ENCODE measurements around the gene INAFM2.

The INAFM2 gene

DNA sequence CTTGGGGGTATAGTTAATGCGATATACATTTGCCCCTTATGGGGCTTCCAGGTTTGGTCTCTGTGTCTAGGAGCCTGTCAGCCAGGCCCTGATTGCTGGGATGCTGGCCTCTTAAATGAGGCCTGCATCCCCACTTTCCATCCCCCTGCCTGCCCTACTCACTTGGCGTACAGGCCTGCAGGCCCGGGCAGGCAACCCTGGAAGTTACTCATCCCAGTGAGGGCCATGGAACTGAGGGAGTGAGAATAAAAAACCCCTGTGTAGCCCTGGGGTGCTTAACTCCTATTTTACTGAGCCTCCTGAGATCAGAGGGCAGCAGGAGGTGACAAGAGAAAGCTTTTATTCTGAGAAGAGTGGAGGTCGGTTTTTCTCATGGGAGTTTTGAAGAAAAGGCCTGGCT, 36.5 kb downstream of the INAFM2 start:
- H3K27me3 ChIP-seq (replicated peaks; ENCODE audit: control insufficient read depth, insufficient read depth, low read length), result no peaks in the 10 kb centered on the region
- no peak overlapping the region for H3K4me3 ChIP-seq (replicated peaks; ENCODE audit: low read depth, low read length)
- H3K36me3 ChIP-seq (ENCODE audit: control insufficient read depth, insufficient read depth, low read length), result no peaks in the 10 kb centered on the region
- no peak for DNase-seq (ENCODE audit: extremely low read depth, insufficient read length)
- TF ChIP-seq, protein P1, sequence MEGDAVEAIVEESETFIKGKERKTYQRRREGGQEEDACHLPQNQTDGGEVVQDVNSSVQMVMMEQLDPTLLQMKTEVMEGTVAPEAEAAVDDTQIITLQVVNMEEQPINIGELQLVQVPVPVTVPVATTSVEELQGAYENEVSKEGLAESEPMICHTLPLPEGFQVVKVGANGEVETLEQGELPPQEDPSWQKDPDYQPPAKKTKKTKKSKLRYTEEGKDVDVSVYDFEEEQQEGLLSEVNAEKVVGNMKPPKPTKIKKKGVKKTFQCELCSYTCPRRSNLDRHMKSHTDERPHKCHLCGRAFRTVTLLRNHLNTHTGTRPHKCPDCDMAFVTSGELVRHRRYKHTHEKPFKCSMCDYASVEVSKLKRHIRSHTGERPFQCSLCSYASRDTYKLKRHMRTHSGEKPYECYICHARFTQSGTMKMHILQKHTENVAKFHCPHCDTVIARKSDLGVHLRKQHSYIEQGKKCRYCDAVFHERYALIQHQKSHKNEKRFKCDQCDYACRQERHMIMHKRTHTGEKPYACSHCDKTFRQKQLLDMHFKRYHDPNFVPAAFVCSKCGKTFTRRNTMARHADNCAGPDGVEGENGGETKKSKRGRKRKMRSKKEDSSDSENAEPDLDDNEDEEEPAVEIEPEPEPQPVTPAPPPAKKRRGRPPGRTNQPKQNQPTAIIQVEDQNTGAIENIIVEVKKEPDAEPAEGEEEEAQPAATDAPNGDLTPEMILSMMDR (IDR thresholded peaks at IDR 0.05; ENCODE audit: insufficient read depth, low read length, poor library complexity, severe bottlenecking), result no peak

DNA sequence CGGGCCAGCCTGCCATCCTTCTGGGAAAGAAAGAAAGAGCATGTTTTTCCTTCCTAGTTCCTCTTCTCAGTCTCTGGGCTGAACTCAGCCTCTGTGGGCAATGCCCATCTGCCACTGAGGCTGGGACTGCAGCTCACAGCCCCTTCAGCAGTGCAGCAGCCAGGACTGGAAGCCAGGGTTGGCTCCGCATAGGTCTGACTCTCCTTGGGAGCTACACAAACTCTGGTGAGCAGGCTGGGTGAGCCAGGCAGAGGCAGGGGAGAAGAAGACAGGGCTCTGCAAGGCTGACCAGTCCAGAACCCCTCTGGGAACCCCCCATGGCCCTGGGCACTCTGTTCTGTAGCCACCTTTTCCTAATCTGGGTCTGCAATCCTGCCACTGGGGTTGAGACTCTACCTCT, 38.1 kb downstream of the INAFM2 start:
- no peak for DNase-seq (ENCODE audit: extremely low read depth, insufficient read length)
- H3K27me3 ChIP-seq (replicated peaks; ENCODE audit: control insufficient read depth, insufficient read depth, low read length), result no peaks in the 10 kb centered on the region
- TF ChIP-seq, protein P1 (IDR thresholded peaks at IDR 0.05; ENCODE audit: insufficient read depth, low read length, poor library complexity, severe bottlenecking), result no peak
- H3K36me3 ChIP-seq (ENCODE audit: control insufficient read depth, insufficient read depth, low read length), result no peaks in the 10 kb centered on the region
- H3K4me3 ChIP-seq (replicated peaks; ENCODE audit: low read depth, low read length), result no peak overlapping the region

DNA sequence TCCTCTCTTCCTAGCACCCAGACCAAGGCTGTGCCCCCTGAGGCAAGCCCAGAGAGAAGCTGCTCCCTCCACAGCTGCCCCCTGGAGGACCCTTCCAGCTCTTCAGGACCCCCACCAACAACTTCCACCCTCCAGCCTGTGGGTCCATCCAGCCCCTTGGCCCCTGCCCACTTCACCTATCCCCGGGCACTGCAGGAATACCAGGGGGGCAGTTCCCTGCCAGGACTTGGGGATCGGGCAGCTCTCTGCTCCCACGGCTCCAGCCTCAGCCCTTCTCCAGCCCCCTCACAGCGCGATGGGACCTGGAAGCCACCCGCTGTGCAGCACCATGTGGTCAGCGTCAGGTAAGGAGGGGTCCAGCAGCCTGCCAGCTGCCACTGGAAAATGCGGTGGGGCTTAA, 40.1 kb downstream of the INAFM2 start:
- Histone ChIP-seq H3K4me3 (replicated peaks; ENCODE audit: low read depth, low read length) (no peak overlapping the region), H3K36me3 (ENCODE audit: control insufficient read depth, insufficient read depth, low read length) (no peaks in the 10 kb centered on the region), H3K27me3 (replicated peaks; ENCODE audit: control insufficient read depth, insufficient read depth, low read length) (no peaks in the 10 kb centered on the region; the same call in 1 of the 2 replicates)
- TF ChIP-seq, protein P1 (IDR thresholded peaks at IDR 0.05; ENCODE audit: insufficient read depth, low read length, poor library complexity, severe bottlenecking), result no peak
- DNase-seq (ENCODE audit: extremely low read depth, insufficient read length), result no peak

DNA sequence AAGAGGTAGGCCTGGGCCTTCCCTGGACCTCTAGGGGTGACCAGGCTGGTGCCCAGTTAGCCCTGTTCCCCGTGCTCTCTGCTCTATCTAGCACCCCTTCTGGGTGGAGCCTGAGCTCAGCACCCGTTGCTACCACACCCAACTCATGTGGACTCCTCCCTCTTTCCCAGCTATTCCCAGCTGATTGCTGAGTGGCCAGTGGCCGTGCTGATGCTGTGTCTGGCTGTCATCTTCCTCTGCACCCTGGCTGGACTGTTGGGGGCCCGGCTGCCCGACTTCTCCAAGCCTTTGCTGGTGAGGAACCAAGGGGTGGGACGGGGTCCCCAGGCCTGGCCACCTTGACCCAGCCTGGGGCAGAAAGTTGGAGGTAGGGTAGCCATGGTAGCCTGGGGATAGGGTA, 40.8 kb downstream of the INAFM2 start:
- no peaks in the 10 kb centered on the region; the same call in 1 of the 2 replicates for H3K27me3 ChIP-seq (replicated peaks; ENCODE audit: control insufficient read depth, insufficient read depth, low read length)
- no peak overlapping the region for H3K4me3 ChIP-seq (replicated peaks; ENCODE audit: low read depth, low read length)
- DNase-seq (ENCODE audit: extremely low read depth, insufficient read length), result no peak
- no peaks in the 10 kb centered on the region for H3K36me3 ChIP-seq (ENCODE audit: control insufficient read depth, insufficient read depth, low read length)
- TF ChIP-seq, protein P1 (IDR thresholded peaks at IDR 0.05; ENCODE audit: insufficient read depth, low read length, poor library complexity, severe bottlenecking), result no peak

DNA sequence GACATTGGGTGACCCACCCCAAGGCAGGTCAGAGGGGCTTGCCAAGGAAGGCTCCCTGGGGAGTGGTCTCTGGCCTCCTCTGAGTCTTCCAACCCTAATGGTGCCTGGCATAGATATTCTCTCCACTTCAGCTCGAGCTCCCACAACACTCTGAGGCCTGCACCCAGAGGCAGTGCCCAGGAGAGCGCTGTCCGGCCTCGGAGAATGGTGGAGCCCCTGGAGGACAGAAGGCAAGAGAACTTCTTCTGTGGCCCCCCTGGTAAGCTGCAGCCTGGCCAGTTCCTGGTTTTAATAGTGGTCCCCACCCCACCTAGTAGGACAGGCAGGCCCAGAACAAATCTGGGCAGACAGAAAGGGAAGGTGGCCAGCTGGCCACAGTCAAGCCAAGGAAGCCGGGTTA, 41.5 kb downstream of the INAFM2 start:
- no peak for DNase-seq (ENCODE audit: extremely low read depth, insufficient read length)
- Histone ChIP-seq H3K4me3 (replicated peaks; ENCODE audit: low read depth, low read length) (no peak overlapping the region), H3K27me3 (replicated peaks; ENCODE audit: control insufficient read depth, insufficient read depth, low read length) (no peaks in the 10 kb centered on the region; the same call in 1 of the 2 replicates), H3K36me3 (ENCODE audit: control insufficient read depth, insufficient read depth, low read length) (no peaks in the 10 kb centered on the region)
- TF ChIP-seq, protein P1 (IDR thresholded peaks at IDR 0.05; ENCODE audit: insufficient read depth, low read length, poor library complexity, severe bottlenecking), result no peak
